Spleen (tissue), 7 donors: ENCODE results near the gene PRPF8.

ENCODE experiments used
- CTCF ChIP-seq, 11 experiments: fragments of 200-600 bp in 7 of 11; fragments of 450-650 bp in 4 of 11; sonication (generic) in 4 of 11; IDR thresholded peaks in 8 of 11; conservative IDR thresholded peaks in 3 of 11; 1 replicate in 7 of 11; 2 replicates in 4 of 11; pipeline versions ENCODE4 v1.4.0 to v1.8.0; 2016 to 2021; ENCODE audit warnings: antibody characterized with exemption in 11 of 11, inconsistent platforms in 4 of 11, mild to moderate bottlenecking in 1 of 11
- POLR2A ChIP-seq, 3 donors: fragments of 450-650 bp; IDR thresholded peaks; one replicate each; pipeline ENCODE4 v1.5.1; 2017; ENCODE audit warnings: antibody characterized with exemption in 3 of 3, mild to moderate bottlenecking in 1 of 3
- POLR2AphosphoS5 ChIP-seq, 3 donors: sonication (generic); formaldehyde crosslinking; IDR thresholded peaks; one replicate each; pipeline ENCODE4 v1.5.1; 2017; ENCODE audit warnings: antibody characterized with exemption in 3 of 3
- donor health status: DM: no; HTN: no; CAD: no; lungs with moderate emphysema.
- donor health status: DM: no; HTN: no; CAD: no.
- donor health status: DM: no; HTN: no; CAD: no.

- TF ChIP-seq CTCF (IDR thresholded peaks at IDR 0.05 in 8 of 11, conservative IDR thresholded peaks at IDR 0.05 in 3 of 11) (no peak), POLR2A (IDR thresholded peaks at IDR 0.05) (no peak), POLR2AphosphoS5 (IDR thresholded peaks at IDR 0.05) (peak in 1 of 3 donors; percentile 16)
These were observed 45.0 kb downstream of the PRPF8 start for GRCh38 chr17:1639549-1640180.
